ENCODE data around the gene RAP1A. TPM values are rescaled to one million over a fixed set of nuclear protein-coding genes. Genes with fewer than 3 reads are reported as not detected.

RAP1A gene
- total RNA-seq, 1 experiment from 2014 or later, result 26.7 TPM

DNA sequence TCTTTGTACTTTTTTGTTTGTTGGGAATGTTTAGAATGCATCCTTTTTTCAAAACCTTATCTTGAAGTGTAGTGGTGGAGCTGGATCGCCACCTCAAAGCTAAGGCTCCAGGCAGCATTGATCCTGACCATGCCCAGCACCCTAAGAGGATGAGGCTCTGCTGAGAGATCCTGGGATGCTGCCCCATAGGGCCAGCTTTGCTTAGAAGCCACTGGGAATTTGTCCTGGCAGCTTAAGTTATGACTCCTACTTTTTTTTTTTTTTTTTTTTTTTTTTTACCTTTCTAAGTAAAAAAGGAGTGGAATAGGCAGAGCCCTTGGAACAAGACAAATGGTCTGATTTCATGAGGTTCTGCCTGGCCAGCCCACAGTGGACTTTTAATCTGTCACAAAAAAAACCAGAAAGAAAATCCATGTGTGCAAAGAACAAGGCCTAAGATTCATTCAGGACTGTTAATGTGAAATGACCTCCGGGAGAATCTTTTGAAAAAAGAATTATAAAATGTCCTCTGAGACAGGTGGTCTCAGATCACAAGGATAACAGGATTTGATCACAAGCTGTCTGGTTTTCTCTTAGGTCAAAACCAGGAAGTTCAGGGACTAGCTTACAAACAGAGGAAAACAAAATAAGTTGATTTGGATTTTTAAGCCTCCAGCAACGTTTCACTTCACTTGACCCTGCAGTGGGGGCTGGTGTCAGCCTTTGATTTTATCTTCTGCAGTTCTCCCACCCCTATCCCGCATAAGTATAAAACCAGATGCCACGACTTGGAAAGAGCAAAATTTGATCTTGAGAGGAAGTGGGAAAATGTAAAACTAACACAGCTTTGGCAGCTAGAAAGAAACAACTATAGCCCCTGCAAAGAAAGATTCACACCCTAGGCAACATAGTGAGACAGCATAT lies 25.9 kb upstream of the RAP1A start:
- H3K79me1 ChIP-seq (ENCODE audit: insufficient read depth, low read depth, low read length, poor library complexity, severe bottlenecking), result no peaks in the 10 kb centered on the region
- WGBS (ENCODE audit: extremely low coverage, insufficient read length, low lambda C conversion rate), result no CpG with 5 or more reads among the region's 5 CpGs
- TF ChIP-seq, protein P1, sequence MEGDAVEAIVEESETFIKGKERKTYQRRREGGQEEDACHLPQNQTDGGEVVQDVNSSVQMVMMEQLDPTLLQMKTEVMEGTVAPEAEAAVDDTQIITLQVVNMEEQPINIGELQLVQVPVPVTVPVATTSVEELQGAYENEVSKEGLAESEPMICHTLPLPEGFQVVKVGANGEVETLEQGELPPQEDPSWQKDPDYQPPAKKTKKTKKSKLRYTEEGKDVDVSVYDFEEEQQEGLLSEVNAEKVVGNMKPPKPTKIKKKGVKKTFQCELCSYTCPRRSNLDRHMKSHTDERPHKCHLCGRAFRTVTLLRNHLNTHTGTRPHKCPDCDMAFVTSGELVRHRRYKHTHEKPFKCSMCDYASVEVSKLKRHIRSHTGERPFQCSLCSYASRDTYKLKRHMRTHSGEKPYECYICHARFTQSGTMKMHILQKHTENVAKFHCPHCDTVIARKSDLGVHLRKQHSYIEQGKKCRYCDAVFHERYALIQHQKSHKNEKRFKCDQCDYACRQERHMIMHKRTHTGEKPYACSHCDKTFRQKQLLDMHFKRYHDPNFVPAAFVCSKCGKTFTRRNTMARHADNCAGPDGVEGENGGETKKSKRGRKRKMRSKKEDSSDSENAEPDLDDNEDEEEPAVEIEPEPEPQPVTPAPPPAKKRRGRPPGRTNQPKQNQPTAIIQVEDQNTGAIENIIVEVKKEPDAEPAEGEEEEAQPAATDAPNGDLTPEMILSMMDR (conservative IDR thresholded peaks at IDR 0.05), result no peak
- H3K4ac ChIP-seq (ENCODE audit: low read depth, low read length), result no peak overlapping the region
- H3K23me2 ChIP-seq (ENCODE audit: insufficient read length, low read depth, low read length, poor library complexity, severe bottlenecking), result no peaks in the 10 kb centered on the region
- no peak overlapping the region for H2BK12ac ChIP-seq (ENCODE audit: insufficient read length, low read depth, low read length)
- H2AK5ac ChIP-seq (ENCODE audit: insufficient read length, low read length), result no peak overlapping the region
- no peak overlapping the region for H3T11ph ChIP-seq (ENCODE audit: low read length)
- H3K18ac ChIP-seq (ENCODE audit: insufficient read length, low read depth, low read length), result no peak overlapping the region
- no peaks in the 10 kb centered on the region for H3K9me3 ChIP-seq (ENCODE audit: control insufficient read depth, low read depth, low read length)
- H2BK5ac ChIP-seq (ENCODE audit: insufficient read length, low read length), result no peak overlapping the region
- no peaks in the 10 kb centered on the region for H4K20me1 ChIP-seq (ENCODE audit: control insufficient read depth, insufficient read depth, insufficient read length)
- H3K27me3 Mint-ChIP-seq (ENCODE audit: low read depth), result no peaks in the 10 kb centered on the region
- no peak overlapping the region for H3K4me2 ChIP-seq (ENCODE audit: insufficient read depth, insufficient read length, low read length)
- DNase-seq, result no peak
- no peak overlapping the region for H2BK120ac ChIP-seq (ENCODE audit: low read depth, low read length, poor library complexity, severe bottlenecking)
- H2BK20ac ChIP-seq (ENCODE audit: low read depth, low read length, poor library complexity, severe bottlenecking), result no peak overlapping the region
- no peak overlapping the region for H3K27ac Mint-ChIP-seq
- H3K9ac ChIP-seq (ENCODE audit: extremely low read depth, insufficient read length, low read length), result no peak overlapping the region
- H2AFZ ChIP-seq (ENCODE audit: low read length), result no peak overlapping the region
- no peaks in the 10 kb centered on the region for H3K27me3 ChIP-seq (ENCODE audit: insufficient read depth, low read length)
- no peak overlapping the region for H4K91ac ChIP-seq (ENCODE audit: insufficient read length, low read depth, low read length)
- no peak overlapping the region for H3K56ac ChIP-seq (ENCODE audit: insufficient read length, low read depth, low read length)
- peaks cover 6% of the 10 kb centered on the region for H3K4me1 ChIP-seq (ENCODE audit: insufficient read depth, low read length)
- H3K9me3 Mint-ChIP-seq, result no peaks in the 10 kb centered on the region; a peak in 1 of 5 replicates
- no peak overlapping the region for H3K27ac ChIP-seq (ENCODE audit: insufficient read length, low read depth, low read length)
- H4K5ac ChIP-seq (ENCODE audit: insufficient read length, low read depth, low read length), result no peak overlapping the region
- H3K79me2 ChIP-seq (ENCODE audit: insufficient read depth, low read length), result no peaks in the 10 kb centered on the region
- H3K23ac ChIP-seq (ENCODE audit: insufficient read length, low read depth, low read length), result no peak overlapping the region
- H2BK15ac ChIP-seq (ENCODE audit: low read depth, low read length), result no peak overlapping the region
- H4K8ac ChIP-seq (replicated peaks; ENCODE audit: insufficient read length, low read depth, low read length), result no peak overlapping the region
- no peak overlapping the region for H3K4me3 Mint-ChIP-seq
- peaks cover 13 to 18% of the 10 kb centered on the region in 2 experiments for H3K4me1 Mint-ChIP-seq
- H3K36me3 Mint-ChIP-seq (ENCODE audit: insufficient read depth in 1 of 3, low read depth in 3 of 3), result no peaks in the 10 kb centered on the region
- no peak overlapping the region for H3K14ac ChIP-seq (ENCODE audit: insufficient read depth, low read length)
